Endothelial cell of umbilical vein (primary cell): ENCODE measurements around the gene MBNL2. TPM values are rescaled to one million over a fixed set of nuclear protein-coding genes. Genes with fewer than 3 reads are reported as not detected.

ENCODE experiments used
- BruUV-seq: library from RNA; stranded (reverse); fragments of 400-500 nt; replicated peaks from 2 replicates; lab custom pipeline; 2021; lab: Mats Ljungman, UMichigan
- CTCF ChIA-PET: fragments of 300-600, 350-600 bp; sonication (Branson Sonifier 250); formaldehyde crosslinking; loops from one replicate; lab custom pipeline; 2021; ENCODE audit warnings: antibody characterized with exemption, inconsistent platforms; lab: Charles Lee
- POLR2A ChIA-PET: fragments of 300-600, 350-600 bp; sonication (Branson Sonifier 250); formaldehyde crosslinking; loops from one replicate; lab custom pipeline; 2021; ENCODE audit warnings: antibody characterized with exemption, inconsistent platforms; lab: Charles Lee
- DNase-seq: peaks from one replicate; pipeline ENCODE4 v3.0.0-alpha.2; 2011; ENCODE audit warnings: low read depth, low spot score
- FAIRE-seq: peaks from 2 replicates; lab custom pipeline; 2011; peaks lifted over from hg19 to GRCh38; lab: Jason Lieb, UNC
- H2AFZ ChIP-seq: 2 replicates; pipeline ENCODE4 v1.6.0; 2012; ENCODE audit warnings: low read depth, low read length, control low read depth, inconsistent platforms
- H3K27ac ChIP-seq: 2 replicates; pipeline ENCODE4 v1.5.1; 2011; ENCODE audit warnings: low read depth, mild to moderate bottlenecking, control low read depth, low read length, moderate library complexity; ENCODE audit not compliant: insufficient read depth
- H3K27me3 ChIP-seq, 2 experiments: 2 replicates each; pipeline versions ENCODE4 v1.6.0 to v1.6.1; 2011; ENCODE audit warnings: low read length in 2 of 2, mixed read lengths in 1 of 2; ENCODE audit not compliant: control insufficient read depth in 2 of 2, insufficient read depth in 2 of 2
- H3K36me3 ChIP-seq, 2 experiments: 2 replicates in 1 of 2; 3 replicates in 1 of 2; pipeline ENCODE4 v1.5.1; 2011; ENCODE audit warnings: low read length in 2 of 2, mild to moderate bottlenecking in 1 of 2, moderate library complexity in 1 of 2; ENCODE audit not compliant: control insufficient read depth in 2 of 2, insufficient read depth in 2 of 2; ENCODE audit errors: extremely low read depth in 1 of 2
- H3K4me1 ChIP-seq: 3 replicates; pipeline ENCODE4 v1.5.1; 2011; ENCODE audit warnings: mild to moderate bottlenecking, low read length; ENCODE audit not compliant: control insufficient read depth, insufficient read depth; ENCODE audit errors: extremely low read depth
- H3K4me2 ChIP-seq: 2 replicates; pipeline ENCODE4 v1.6.1; 2011; ENCODE audit warnings: low read length, control low read depth, mixed read lengths; ENCODE audit not compliant: insufficient read depth
- H3K4me3 ChIP-seq, 3 experiments: fragments of 200-600 bp in 1 of 3; sonication (generic), shearing (Covaris generic) in 1 of 3; replicated peaks in 1 of 3; 2 replicates each; pipeline ENCODE4 v1.5.1; 2011 to 2016; ENCODE audit warnings: control low read depth in 3 of 3, low read length in 3 of 3, mild to moderate bottlenecking in 2 of 3, inconsistent platforms in 1 of 3, low read depth in 1 of 3, moderate library complexity in 1 of 3; ENCODE audit not compliant: insufficient read depth in 1 of 3
- H3K79me2 ChIP-seq: 2 replicates; pipeline ENCODE4 v1.6.0; 2012; ENCODE audit warnings: low read length, inconsistent platforms; ENCODE audit not compliant: control insufficient read depth, insufficient read depth
- H3K9ac ChIP-seq: replicated peaks from 2 replicates; pipeline ENCODE3; 2011; ENCODE audit warnings: low read length, control low read depth; ENCODE audit not compliant: insufficient read depth; ENCODE audit errors: extremely low read depth
- H3K9me1 ChIP-seq: replicated peaks from 3 replicates; pipeline ENCODE4 v1.6.0; 2011; ENCODE audit warnings: mild to moderate bottlenecking, low read length; ENCODE audit not compliant: control insufficient read depth, insufficient read depth; ENCODE audit errors: extremely low read depth
- H3K9me3 ChIP-seq: replicated peaks from 2 replicates; pipeline ENCODE4 v1.5.1; 2012; ENCODE audit warnings: low read length, inconsistent platforms; ENCODE audit not compliant: control insufficient read depth, insufficient read depth
- H4K20me1 ChIP-seq: replicated peaks from 2 replicates; pipeline ENCODE3; 2011; ENCODE audit warnings: mild to moderate bottlenecking, low read length; ENCODE audit not compliant: control insufficient read depth, insufficient read depth; ENCODE audit errors: extremely low read depth
- CTCF ChIP-seq, 2 donors: IDR thresholded peaks; 1 replicate in 1 of 2; 2 replicates in 1 of 2; pipeline ENCODE4 v1.5.1; 2011; ENCODE audit warnings: low read length in 2 of 2, mild to moderate bottlenecking in 2 of 2, moderate library complexity in 2 of 2, control low read depth in 1 of 2, inconsistent platforms in 1 of 2, low read depth in 1 of 2; ENCODE audit not compliant: insufficient read depth in 1 of 2; ENCODE audit errors: extremely low read depth in 1 of 2
- EZH2 ChIP-seq: IDR thresholded peaks from 2 replicates; pipeline ENCODE4 v1.6.1; 2012; ENCODE audit warnings: borderline replicate concordance, low read depth, mild to moderate bottlenecking, moderate library complexity, low read length, inconsistent platforms; ENCODE audit not compliant: severe bottlenecking
- FOS ChIP-seq: IDR thresholded peaks from 2 replicates; pipeline ENCODE4 v1.6.1; 2011; ENCODE audit warnings: mild to moderate bottlenecking, low read length, moderate library complexity, borderline replicate concordance; ENCODE audit not compliant: insufficient read depth
- GATA2 ChIP-seq: IDR thresholded peaks from 2 replicates; pipeline ENCODE4 v1.7.0; 2011; ENCODE audit warnings: low read depth, mild to moderate bottlenecking, moderate library complexity, mixed read lengths, low read length; ENCODE audit not compliant: insufficient read length, insufficient read depth
- JUN ChIP-seq: IDR thresholded peaks from 2 replicates; pipeline ENCODE4 v1.6.1; 2011; ENCODE audit warnings: borderline replicate concordance, low read depth; ENCODE audit not compliant: insufficient read length, insufficient read depth
- MAX ChIP-seq: IDR thresholded peaks from 2 replicates; pipeline ENCODE4 v1.6.1; 2011; ENCODE audit not compliant: insufficient read depth, insufficient read length
- MYC ChIP-seq: IDR thresholded peaks from one replicate; pipeline ENCODE4 v1.6.1; 2011; ENCODE audit warnings: mild to moderate bottlenecking, low read depth, low read length
- POLR2A ChIP-seq: IDR thresholded peaks from 2 replicates; pipeline ENCODE4 v1.6.1; 2012; ENCODE audit warnings: low read depth, mild to moderate bottlenecking, control low read depth, low read length
- POLR2AphosphoS5 ChIP-seq: IDR thresholded peaks from 2 replicates; pipeline ENCODE4 v1.6.1; 2012; ENCODE audit warnings: low read depth, mild to moderate bottlenecking, control low read depth, low read length, moderate library complexity; ENCODE audit not compliant: insufficient read depth
- dilution Hi-C: fragments of 300-500 bp; cut with MboI; formaldehyde crosslinking; loops from one replicate; pipeline ENCODE4 v1.15.0; 2019; ENCODE audit warnings: low sequenced_read_pairs; ENCODE audit not compliant: extremely low pct_ligation_motif_present
- intact Hi-C: fragments of 100-400 bp; cut with micrococcal nuclease; formaldehyde crosslinking; loops from one replicate; pipeline ENCODE4 v1.10.0; 2022
- polyA plus RNA-seq, 4 experiments: library from polyadenylated mRNA; depleted of rRNA in 3 of 4; stranded (reverse) in 3 of 4; unstranded in 1 of 4; fragments of >200 nt; gene quantifications; 2 replicates each; pipeline versions ENCODE4 v1.2.1 to v1.2.3, GENCODE V29; 2011 to 2012; ENCODE audit warnings: missing spikeins in 1 of 4
- total RNA-seq: library from RNA; stranded (reverse); gene quantifications from 2 replicates; pipeline ENCODE4 v1.2.3, GENCODE V29; 2021

Gene MBNL2
- total and polyA plus RNA-seq, 2 donors (not counting 3 experiments of a cell fraction or from before 2014, with no cell fraction given), result 32.9 to 76.5 TPM

- Histone ChIP-seq H4K20me1 (no peaks in the 10 kb centered on the region), H3K9me3 (no peaks in the 10 kb centered on the region), H2AFZ (no peak overlapping the region), H3K27me3 (no peaks in the 10 kb centered on the region), H3K4me2 (no peak overlapping the region), H3K9me1 (no peaks in the 10 kb centered on the region), H3K27ac (no peak overlapping the region), H3K9ac (no peak overlapping the region), H3K4me1 (no peaks in the 10 kb centered on the region), H3K79me2 (no peaks in the 10 kb centered on the region), H3K36me3 (peaks cover 16 to 24% of the 10 kb centered on the region in 2 experiments), H3K4me3 (no peak overlapping the region)
- ChIA-PET CTCF (interaction anchor here (1.4 kb wide), 1 partner anchor 8 kb away, joined by 3 read pairs; no protein-coding TSS in a partner anchor), POLR2A (no interaction called here)
- FAIRE-seq, result no peak
- dilution Hi-C loops, result no loop called here
- intact Hi-C loops, result no loop called here
- BruUV-seq, result no TSS peak
- DNase-seq, result no peak
- TF ChIP-seq POLR2A, result no peak
- no peak for TF ChIP-seq MYC
- TF ChIP-seq GATA2, result no peak
- no peak for TF ChIP-seq JUN
These were observed 157.3 kb downstream of the MBNL2 start for GRCh38 chr13:97379386-97379785.

DNA sequence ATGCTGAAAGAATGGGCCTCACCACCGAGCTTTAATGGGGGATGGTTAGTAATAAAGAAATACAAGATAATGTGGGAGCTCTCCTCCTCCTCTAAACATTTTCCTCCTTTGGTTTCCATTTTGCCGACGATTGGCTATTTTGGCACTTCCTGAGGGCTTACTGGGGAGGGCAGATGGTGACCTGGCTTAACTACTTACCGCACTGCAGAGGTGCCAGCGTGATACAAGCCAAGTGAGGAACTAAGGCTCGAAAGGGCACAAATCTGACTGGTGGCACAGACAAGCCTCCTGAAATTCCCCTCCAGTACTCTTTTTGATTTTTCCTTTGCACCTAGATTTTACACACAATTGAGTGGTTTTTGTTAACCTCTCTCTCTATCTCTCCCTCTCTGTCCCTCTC, 158.6 kb downstream of the MBNL2 start:
- Histone ChIP-seq H3K36me3 (peaks cover 4 to 16% of the 10 kb centered on the region in 2 experiments), H3K9me1 (no peaks in the 10 kb centered on the region), H3K79me2 (no peaks in the 10 kb centered on the region), H3K4me1 (no peaks in the 10 kb centered on the region), H4K20me1 (no peaks in the 10 kb centered on the region), H3K4me2 (no peak overlapping the region), H3K9me3 (no peaks in the 10 kb centered on the region), H3K27ac (no peak overlapping the region), H3K27me3 (no peaks in the 10 kb centered on the region), H3K4me3 (no peak overlapping the region), H3K9ac (no peak overlapping the region), H2AFZ (no peak overlapping the region)
- intact Hi-C loops, result no loop called here
- dilution Hi-C loops, result no loop called here
- no peak for DNase-seq
- TF ChIP-seq GATA2, result no peak
- no peak for TF ChIP-seq POLR2AphosphoS5
- no peak for TF ChIP-seq EZH2
- no peak for TF ChIP-seq POLR2A
- no peak for TF ChIP-seq FOS
- TF ChIP-seq MYC, result no peak
- TF ChIP-seq CTCF (IDR thresholded peaks at IDR 0.05; ENCODE audit: extremely low read depth in 1 of 2, insufficient read depth in 1 of 2, low read depth in 1 of 2, low read length in 2 of 2), result no peak
- no peak for TF ChIP-seq JUN
- no peak for TF ChIP-seq MAX
- FAIRE-seq, result no peak
- ChIA-PET CTCF (no interaction called here), POLR2A (no interaction called here)
- BruUV-seq, result no TSS peak
